GM23338 (cell line): ENCODE data around the gene RPL10. TPM values are rescaled to one million over a fixed set of nuclear protein-coding genes. Genes with fewer than 3 reads are reported as not detected.

Experiments
- ATAC-seq: fragments of 200-7000 bp; cut with Tn5 transposase; 3 replicates; pipeline ENCODE4 v1.9.1; 2020
- DNase-seq: peaks from one replicate; pipeline ENCODE4 v3.0.0-alpha.2; 2015; ENCODE audit warnings: low spot score
- H2AFZ ChIP-seq: fragments of 200-600 bp; sonication (generic); 2 replicates; pipeline ENCODE4 v1.8.0; 2016; ENCODE audit warnings: antibody characterized with exemption, mild to moderate bottlenecking, moderate library complexity
- H3F3A ChIP-seq: fragments of 200-600 bp; sonication (generic); replicated peaks from 2 replicates; pipeline ENCODE4 v1.8.0; 2017; ENCODE audit warnings: antibody characterized with exemption, mixed run types, low read depth
- H3K27ac ChIP-seq: fragments of 200-600 bp; sonication (generic); 2 replicates; pipeline ENCODE4 v1.6.1; 2016; ENCODE audit warnings: low read depth
- H3K27me3 ChIP-seq: fragments of 200-600 bp; sonication (generic); 2 replicates; pipeline ENCODE4 v1.8.0; 2016; ENCODE audit warnings: mild to moderate bottlenecking, mixed run types, moderate library complexity; ENCODE audit not compliant: insufficient read depth
- H3K36me3 ChIP-seq: fragments of 200-600 bp; sonication (generic); 2 replicates; pipeline ENCODE4 v1.8.0; 2016; ENCODE audit warnings: mild to moderate bottlenecking; ENCODE audit not compliant: insufficient read depth
- H3K4me1 ChIP-seq: fragments of 200-600 bp; sonication (generic); 2 replicates; pipeline ENCODE4 v1.8.0; 2016; ENCODE audit warnings: mild to moderate bottlenecking, moderate library complexity; ENCODE audit not compliant: insufficient read depth
- H3K4me2 ChIP-seq: fragments of 200-600 bp; sonication (generic); 2 replicates; pipeline ENCODE4 v1.7.1; 2017; ENCODE audit warnings: mixed run types
- H3K4me3 ChIP-seq: fragments of 200-600 bp; sonication (generic); 2 replicates; pipeline ENCODE4 v1.6.1; 2016; ENCODE audit warnings: mixed run types
- H3K79me2 ChIP-seq: fragments of 200-600 bp; sonication (generic); replicated peaks from 2 replicates; pipeline ENCODE4 v1.8.0; 2017; ENCODE audit warnings: mild to moderate bottlenecking; ENCODE audit not compliant: insufficient read depth
- H3K9me2 ChIP-seq: fragments of 200-600 bp; sonication (generic); 2 replicates; pipeline ENCODE4 v1.8.0; 2017; ENCODE audit not compliant: insufficient read depth
- H4K20me1 ChIP-seq: fragments of 200-600 bp; sonication (generic); replicated peaks from 2 replicates; pipeline ENCODE4 v1.8.0; 2017; ENCODE audit warnings: mild to moderate bottlenecking; ENCODE audit not compliant: insufficient read depth
- H3K27ac Mint-ChIP-seq: 2 replicates; pipeline ENCODE4 v1.8.0; 2020; ENCODE audit warnings: inconsistent platforms, mild to moderate bottlenecking, moderate library complexity, mixed read lengths
- H3K27me3 Mint-ChIP-seq: 3 replicates; pipeline ENCODE4 v1.8.0; 2022; ENCODE audit warnings: low read depth, mild to moderate bottlenecking, moderate library complexity, mixed read lengths, inconsistent platforms; ENCODE audit not compliant: insufficient read depth, poor library complexity
- H3K36me3 Mint-ChIP-seq: 3 replicates; pipeline ENCODE4 v1.8.0; 2021; ENCODE audit warnings: low read depth, mild to moderate bottlenecking, inconsistent platforms, moderate library complexity, mixed read lengths
- H3K4me1 Mint-ChIP-seq: 3 replicates; pipeline ENCODE4 v1.8.0; 2020; ENCODE audit warnings: mild to moderate bottlenecking, inconsistent platforms, mixed read lengths
- H3K4me3 Mint-ChIP-seq: 3 replicates; pipeline ENCODE4 v1.8.0; 2021; ENCODE audit warnings: moderate library complexity, mild to moderate bottlenecking, inconsistent platforms, mixed read lengths
- H3K9me3 Mint-ChIP-seq: 3 replicates; pipeline ENCODE4 v1.8.0; 2020; ENCODE audit warnings: moderate library complexity, mild to moderate bottlenecking, inconsistent platforms, mixed read lengths
- CREB1 ChIP-seq: fragments of 250-450 bp; sonication (Bioruptor Pico); IDR thresholded peaks from 2 replicates; pipeline ENCODE4 v1.5.0; 2020; ENCODE audit warnings: low read depth, mild to moderate bottlenecking, moderate library complexity
- EZH2 ChIP-seq: fragments of 200-600 bp; sonication (generic); IDR thresholded peaks from one replicate; pipeline ENCODE4 v1.8.0; 2017; ENCODE audit warnings: antibody characterized with exemption, mild to moderate bottlenecking, low read depth; ENCODE audit not compliant: unreplicated experiment
- EZH2phosphoT487 ChIP-seq: fragments of 200-600 bp; sonication (generic); IDR thresholded peaks from one replicate; pipeline ENCODE4 v1.8.1; 2018; ENCODE audit warnings: antibody characterized with exemption; ENCODE audit not compliant: unreplicated experiment
- JUNB ChIP-seq: IDR thresholded peaks from one replicate; pipeline ENCODE4 v1.6.1; 2016; ENCODE audit warnings: antibody characterized with exemption; ENCODE audit not compliant: unreplicated experiment
- NANOG ChIP-seq: IDR thresholded peaks from 2 replicates; pipeline ENCODE4 v1.6.1; 2016; ENCODE audit warnings: antibody characterized with exemption, borderline replicate concordance
- STAT1 ChIP-seq: IDR thresholded peaks from one replicate; pipeline ENCODE4 v1.6.1; 2016; ENCODE audit warnings: antibody characterized with exemption; ENCODE audit not compliant: unreplicated experiment
- ZNF114 ChIP-seq: fragments of 250-450 bp; sonication (Bioruptor Pico); IDR thresholded peaks from 2 replicates; pipeline ENCODE4 v1.5.0; 2020; ENCODE audit warnings: mild to moderate bottlenecking, moderate library complexity
- ZNF331 ChIP-seq: fragments of 250-450 bp; sonication (Bioruptor Pico); IDR thresholded peaks from 2 replicates; pipeline ENCODE4 v1.5.0; 2020; ENCODE audit warnings: low read depth, mild to moderate bottlenecking, moderate library complexity
- polyA plus RNA-seq: library from polyadenylated mRNA; unstranded; fragments of >200 nt; fragmentation: Nextera tagmentation; extraction: Ambion mirVana; gene quantifications from 2 replicates; pipeline ENCODE4 v1.2.1, GENCODE V29; 2016
- total RNA-seq: library from RNA; depleted of rRNA; stranded (reverse); fragments of >200 nt; shearing (Covaris generic); gene quantifications from 2 replicates; pipeline ENCODE4 v1.2.3, GENCODE V29; 2014
- TF ChIP-seq, protein P1 (sequence below), 2 experiments: fragments of 200-600 bp in 1 of 2; sonication (generic) in 1 of 2; conservative IDR thresholded peaks; 2 replicates each; pipeline versions ENCODE4 v1.5.1 to v1.6.1; 2016 to 2017; ENCODE audit warnings: antibody characterized with exemption in 2 of 2, low read depth in 2 of 2, mild to moderate bottlenecking in 2 of 2, moderate library complexity in 1 of 2
- TF ChIP-seq, protein P2 (sequence below): IDR thresholded peaks from 2 replicates; pipeline ENCODE4 v1.6.1; 2016; ENCODE audit warnings: antibody characterized with exemption
- TF ChIP-seq, protein P3 (sequence below): IDR thresholded peaks from one replicate; pipeline ENCODE4 v1.6.1; 2018; ENCODE audit warnings: antibody characterized with exemption; ENCODE audit not compliant: unreplicated experiment

The RPL10 gene
- total and polyA plus RNA-seq, 2 experiments from 2014 or later, result 1,696 to 4,929 TPM

DNA sequence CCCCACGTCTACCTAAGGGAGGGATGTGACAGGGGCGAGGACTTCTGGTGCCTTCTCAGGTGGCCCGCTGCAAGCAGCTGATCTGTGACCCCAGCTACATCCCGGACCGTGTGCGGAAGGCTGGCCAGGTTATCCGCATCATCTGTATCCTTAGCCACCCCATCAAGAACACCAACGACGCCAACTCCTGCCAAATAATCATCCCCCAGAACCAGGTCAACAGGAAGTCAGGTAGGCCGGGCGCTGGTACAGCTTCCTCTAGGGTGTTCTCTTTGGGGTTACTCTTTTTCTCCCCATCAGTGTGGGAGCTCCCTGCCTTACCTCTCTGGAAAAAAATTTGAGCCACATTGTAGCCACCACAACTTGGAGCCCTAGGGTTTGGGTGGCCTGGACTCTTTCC is 43.4 kb downstream of the RPL10 start:
- Histone ChIP-seq H4K20me1 (no peaks in the 10 kb centered on the region), H3K4me3 (no peak overlapping the region), H2AFZ (no peak overlapping the region), H3K4me2 (no peak overlapping the region), H3K9me2 (no peaks in the 10 kb centered on the region), H3F3A (no peaks in the 10 kb centered on the region), H3K4me1 (0 out of 2 replicates have a peak, but pooled peaks cover 3% of the 10 kb centered on the region), H3K27me3 (no peaks in the 10 kb centered on the region), H3K36me3 (no peaks in the 10 kb centered on the region), H3K79me2 (peaks cover 13% of the 10 kb centered on the region), H3K27ac (no peak overlapping the region)
- no peak overlapping the region for H3K27ac Mint-ChIP-seq
- no peak for DNase-seq
- peaks cover 7% of the 10 kb centered on the region for H3K27me3 Mint-ChIP-seq
- H3K4me3 Mint-ChIP-seq, result no peak overlapping the region
- H3K4me1 Mint-ChIP-seq, result peaks cover 8% of the 10 kb centered on the region
- H3K9me3 Mint-ChIP-seq, result no peaks in the 10 kb centered on the region
- peaks cover 16% of the 10 kb centered on the region; the same call in 2 of the 3 replicates for H3K36me3 Mint-ChIP-seq
- ATAC-seq, result no peak
- TF ChIP-seq NANOG, result no peak
- no peak for TF ChIP-seq JUNB
- TF ChIP-seq, protein P1, sequence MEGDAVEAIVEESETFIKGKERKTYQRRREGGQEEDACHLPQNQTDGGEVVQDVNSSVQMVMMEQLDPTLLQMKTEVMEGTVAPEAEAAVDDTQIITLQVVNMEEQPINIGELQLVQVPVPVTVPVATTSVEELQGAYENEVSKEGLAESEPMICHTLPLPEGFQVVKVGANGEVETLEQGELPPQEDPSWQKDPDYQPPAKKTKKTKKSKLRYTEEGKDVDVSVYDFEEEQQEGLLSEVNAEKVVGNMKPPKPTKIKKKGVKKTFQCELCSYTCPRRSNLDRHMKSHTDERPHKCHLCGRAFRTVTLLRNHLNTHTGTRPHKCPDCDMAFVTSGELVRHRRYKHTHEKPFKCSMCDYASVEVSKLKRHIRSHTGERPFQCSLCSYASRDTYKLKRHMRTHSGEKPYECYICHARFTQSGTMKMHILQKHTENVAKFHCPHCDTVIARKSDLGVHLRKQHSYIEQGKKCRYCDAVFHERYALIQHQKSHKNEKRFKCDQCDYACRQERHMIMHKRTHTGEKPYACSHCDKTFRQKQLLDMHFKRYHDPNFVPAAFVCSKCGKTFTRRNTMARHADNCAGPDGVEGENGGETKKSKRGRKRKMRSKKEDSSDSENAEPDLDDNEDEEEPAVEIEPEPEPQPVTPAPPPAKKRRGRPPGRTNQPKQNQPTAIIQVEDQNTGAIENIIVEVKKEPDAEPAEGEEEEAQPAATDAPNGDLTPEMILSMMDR (conservative IDR thresholded peaks at IDR 0.05; ENCODE audit: low read depth in 2 of 2), result no peak

DNA sequence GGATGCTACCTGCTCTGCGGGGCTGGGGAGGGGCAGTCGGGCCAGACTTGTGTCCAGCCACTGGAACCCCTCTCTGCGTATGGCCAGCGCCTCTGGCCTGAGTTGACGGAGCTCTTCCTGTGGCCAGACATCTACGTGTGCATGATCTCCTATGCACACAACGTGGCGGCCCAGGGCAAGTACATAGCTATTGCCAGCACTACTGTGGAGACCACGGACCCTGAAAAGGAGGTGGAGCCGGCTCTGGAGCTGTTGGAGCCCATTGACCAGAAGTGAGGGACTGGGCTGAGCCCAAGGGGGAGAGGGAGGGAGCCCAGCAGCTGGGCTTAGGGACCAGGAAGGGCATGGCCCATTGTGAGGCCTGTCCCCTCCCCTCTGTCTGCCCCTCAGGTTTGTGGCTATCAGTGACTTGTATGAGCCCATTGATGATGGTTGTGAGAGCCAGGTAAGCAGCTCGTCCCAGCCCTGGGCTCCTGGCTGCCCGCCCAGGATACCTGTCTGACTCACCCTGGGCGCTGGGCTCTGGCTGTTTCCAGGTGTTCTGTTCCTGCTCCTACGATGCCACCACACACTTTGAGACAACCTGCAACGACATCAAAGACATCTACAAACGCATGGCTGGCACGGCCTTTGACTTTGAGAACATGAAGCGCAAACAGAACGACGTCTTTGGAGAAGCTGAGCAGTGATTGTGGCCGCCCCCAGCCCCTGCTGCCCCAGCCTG is 44.0 kb downstream of the RPL10 start:
- no peak overlapping the region for H3K4me3 Mint-ChIP-seq
- H3K9me3 Mint-ChIP-seq, result no peaks in the 10 kb centered on the region
- H3K4me1 Mint-ChIP-seq, result peaks cover 8% of the 10 kb centered on the region
- no peak overlapping the region for H3K4me2 ChIP-seq
- H3F3A ChIP-seq, result no peaks in the 10 kb centered on the region
- H3K36me3 ChIP-seq, result no peaks in the 10 kb centered on the region
- ATAC-seq (no peak), DNase-seq (no peak)
- no peak overlapping the region for H3K27ac ChIP-seq
- H2AFZ ChIP-seq, result no peak overlapping the region
- peaks cover 18% of the 10 kb centered on the region; the same call in 2 of the 3 replicates for H3K36me3 Mint-ChIP-seq
- no peak overlapping the region for H3K27ac Mint-ChIP-seq
- H3K4me1 ChIP-seq, result 0 out of 2 replicates have a peak, but pooled peaks cover 3% of the 10 kb centered on the region
- H3K4me3 ChIP-seq, result no peak overlapping the region
- H3K27me3 ChIP-seq, result no peaks in the 10 kb centered on the region
- H3K27me3 Mint-ChIP-seq, result peaks cover 7% of the 10 kb centered on the region
- H3K9me2 ChIP-seq, result no peaks in the 10 kb centered on the region
- H4K20me1 ChIP-seq, result no peaks in the 10 kb centered on the region
- H3K79me2 ChIP-seq, result peaks cover 13% of the 10 kb centered on the region
- TF ChIP-seq CREB1 (CRISPR knock-in tag) (no peak), ZNF114 (CRISPR knock-in tag) (no peak), EZH2phosphoT487 (no peak), NANOG (no peak), ZNF331 (CRISPR knock-in tag) (no peak), EZH2 (no peak), STAT1 (no peak)
- TF ChIP-seq, protein P2, sequence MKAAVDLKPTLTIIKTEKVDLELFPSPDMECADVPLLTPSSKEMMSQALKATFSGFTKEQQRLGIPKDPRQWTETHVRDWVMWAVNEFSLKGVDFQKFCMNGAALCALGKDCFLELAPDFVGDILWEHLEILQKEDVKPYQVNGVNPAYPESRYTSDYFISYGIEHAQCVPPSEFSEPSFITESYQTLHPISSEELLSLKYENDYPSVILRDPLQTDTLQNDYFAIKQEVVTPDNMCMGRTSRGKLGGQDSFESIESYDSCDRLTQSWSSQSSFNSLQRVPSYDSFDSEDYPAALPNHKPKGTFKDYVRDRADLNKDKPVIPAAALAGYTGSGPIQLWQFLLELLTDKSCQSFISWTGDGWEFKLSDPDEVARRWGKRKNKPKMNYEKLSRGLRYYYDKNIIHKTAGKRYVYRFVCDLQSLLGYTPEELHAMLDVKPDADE, result no peak
- TF ChIP-seq, protein P3, sequence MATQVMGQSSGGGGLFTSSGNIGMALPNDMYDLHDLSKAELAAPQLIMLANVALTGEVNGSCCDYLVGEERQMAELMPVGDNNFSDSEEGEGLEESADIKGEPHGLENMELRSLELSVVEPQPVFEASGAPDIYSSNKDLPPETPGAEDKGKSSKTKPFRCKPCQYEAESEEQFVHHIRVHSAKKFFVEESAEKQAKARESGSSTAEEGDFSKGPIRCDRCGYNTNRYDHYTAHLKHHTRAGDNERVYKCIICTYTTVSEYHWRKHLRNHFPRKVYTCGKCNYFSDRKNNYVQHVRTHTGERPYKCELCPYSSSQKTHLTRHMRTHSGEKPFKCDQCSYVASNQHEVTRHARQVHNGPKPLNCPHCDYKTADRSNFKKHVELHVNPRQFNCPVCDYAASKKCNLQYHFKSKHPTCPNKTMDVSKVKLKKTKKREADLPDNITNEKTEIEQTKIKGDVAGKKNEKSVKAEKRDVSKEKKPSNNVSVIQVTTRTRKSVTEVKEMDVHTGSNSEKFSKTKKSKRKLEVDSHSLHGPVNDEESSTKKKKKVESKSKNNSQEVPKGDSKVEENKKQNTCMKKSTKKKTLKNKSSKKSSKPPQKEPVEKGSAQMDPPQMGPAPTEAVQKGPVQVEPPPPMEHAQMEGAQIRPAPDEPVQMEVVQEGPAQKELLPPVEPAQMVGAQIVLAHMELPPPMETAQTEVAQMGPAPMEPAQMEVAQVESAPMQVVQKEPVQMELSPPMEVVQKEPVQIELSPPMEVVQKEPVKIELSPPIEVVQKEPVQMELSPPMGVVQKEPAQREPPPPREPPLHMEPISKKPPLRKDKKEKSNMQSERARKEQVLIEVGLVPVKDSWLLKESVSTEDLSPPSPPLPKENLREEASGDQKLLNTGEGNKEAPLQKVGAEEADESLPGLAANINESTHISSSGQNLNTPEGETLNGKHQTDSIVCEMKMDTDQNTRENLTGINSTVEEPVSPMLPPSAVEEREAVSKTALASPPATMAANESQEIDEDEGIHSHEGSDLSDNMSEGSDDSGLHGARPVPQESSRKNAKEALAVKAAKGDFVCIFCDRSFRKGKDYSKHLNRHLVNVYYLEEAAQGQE, result no peak
- TF ChIP-seq, protein P1 (conservative IDR thresholded peaks at IDR 0.05; ENCODE audit: low read depth in 2 of 2), result no peak
